Measurements from ENCODE around the gene CCDC148.
"Not testable (repeated sequence)": the region's sequence is repeated elsewhere in the genome, so short reads cannot be mapped to it uniquely, and the experiment has no call there.

The CCDC148 gene

DNA sequence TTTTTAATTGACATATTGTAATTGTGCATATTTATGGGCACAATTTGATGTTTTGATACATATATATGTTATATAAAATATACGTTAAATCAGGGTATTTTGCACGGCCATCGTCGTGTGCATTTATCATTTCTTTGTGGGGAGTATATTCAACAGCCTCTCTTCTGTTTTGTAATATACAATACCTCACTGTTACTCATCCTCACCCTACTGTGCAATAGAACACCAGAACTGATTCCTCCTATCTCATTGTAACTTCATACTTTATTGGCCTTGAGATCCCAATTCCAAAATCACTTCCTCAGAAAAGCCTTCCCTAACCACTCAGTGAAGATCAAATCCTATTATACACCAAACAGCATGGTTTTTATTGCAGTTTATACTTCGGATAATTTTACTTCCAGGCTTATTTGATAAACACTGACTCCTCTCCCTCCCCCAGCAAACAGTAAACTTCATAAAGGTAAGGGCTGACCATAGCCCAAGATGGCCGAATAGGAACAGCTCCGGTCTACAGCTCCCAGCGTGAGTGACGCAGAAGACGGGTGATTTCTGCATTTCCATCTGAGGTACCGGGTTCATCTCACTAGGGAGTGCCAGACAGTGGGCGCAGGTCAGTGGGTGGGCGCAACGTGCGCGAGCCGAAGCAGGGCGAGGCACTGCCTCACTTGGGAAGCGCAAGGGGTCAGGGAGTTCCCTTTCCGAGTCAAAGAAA is 105.6 kb downstream of the CCDC148 start:
- not testable (repeated sequence) for DNase-seq

DNA sequence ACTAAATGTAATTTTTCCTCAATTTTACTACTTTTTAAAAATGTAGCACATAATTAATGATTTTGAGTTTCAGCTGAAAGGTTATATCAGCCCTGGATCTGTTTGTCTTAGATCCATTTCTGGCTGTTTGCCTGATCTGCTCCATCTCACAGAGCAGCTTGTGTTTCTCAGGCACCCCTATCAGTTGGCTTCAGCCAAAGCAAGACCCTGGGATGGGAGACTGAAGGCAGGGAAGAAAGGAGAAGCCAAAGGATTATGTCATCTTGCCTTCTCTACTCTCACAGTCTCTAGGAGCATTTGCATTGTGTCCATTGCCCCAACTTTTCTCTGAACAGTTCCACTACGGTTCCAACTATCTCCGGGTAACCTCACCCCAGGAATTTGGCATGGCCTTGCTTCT is 110.5 kb downstream of the CCDC148 start:
- DNase-seq = no peak

GRCh38 chr2:158339513-158339912 is 117.0 kb downstream of the CCDC148 start:
- DNase-seq = no peak

DNA sequence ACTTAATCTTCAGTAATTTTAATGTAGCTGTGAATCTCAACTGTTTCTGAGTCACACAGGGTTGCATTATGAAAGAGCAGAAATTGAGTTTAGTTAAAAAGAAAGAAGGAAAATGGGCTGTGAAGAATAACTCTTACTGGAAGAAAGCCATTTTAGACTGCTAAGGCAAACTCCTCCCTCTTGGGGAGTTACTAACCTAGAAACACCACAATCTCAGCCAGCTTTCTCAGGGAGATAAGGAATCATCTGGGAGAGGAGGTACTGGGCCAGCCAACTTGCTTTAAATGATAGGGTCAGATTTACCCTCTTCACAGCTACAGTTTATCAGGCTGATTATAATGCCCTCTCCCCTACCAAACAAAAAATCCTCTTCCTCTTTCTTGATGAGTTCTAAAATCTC is 119.5 kb downstream of the CCDC148 start:
- DNase-seq = no peak

DNA sequence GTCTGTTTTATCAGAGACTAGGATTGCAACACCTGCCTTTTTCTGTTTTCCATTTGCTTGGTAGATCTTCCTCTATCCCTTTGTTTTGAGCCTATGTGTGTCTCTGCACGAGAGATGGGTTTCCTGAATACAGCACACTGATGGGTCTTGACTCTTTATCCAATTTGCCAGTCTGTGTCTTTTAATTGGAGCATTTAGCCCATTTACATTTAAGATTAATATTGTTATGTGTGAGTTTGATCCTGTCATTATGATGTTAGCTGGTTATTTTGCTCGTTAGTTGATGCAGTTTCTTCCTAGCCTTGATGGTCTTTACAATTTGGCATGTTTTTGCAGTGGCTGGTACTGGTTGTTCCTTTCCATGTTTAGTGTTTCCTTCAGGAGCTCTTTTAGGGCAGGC is 124.8 kb downstream of the CCDC148 start:
- DNase-seq = not testable (repeated sequence)

DNA sequence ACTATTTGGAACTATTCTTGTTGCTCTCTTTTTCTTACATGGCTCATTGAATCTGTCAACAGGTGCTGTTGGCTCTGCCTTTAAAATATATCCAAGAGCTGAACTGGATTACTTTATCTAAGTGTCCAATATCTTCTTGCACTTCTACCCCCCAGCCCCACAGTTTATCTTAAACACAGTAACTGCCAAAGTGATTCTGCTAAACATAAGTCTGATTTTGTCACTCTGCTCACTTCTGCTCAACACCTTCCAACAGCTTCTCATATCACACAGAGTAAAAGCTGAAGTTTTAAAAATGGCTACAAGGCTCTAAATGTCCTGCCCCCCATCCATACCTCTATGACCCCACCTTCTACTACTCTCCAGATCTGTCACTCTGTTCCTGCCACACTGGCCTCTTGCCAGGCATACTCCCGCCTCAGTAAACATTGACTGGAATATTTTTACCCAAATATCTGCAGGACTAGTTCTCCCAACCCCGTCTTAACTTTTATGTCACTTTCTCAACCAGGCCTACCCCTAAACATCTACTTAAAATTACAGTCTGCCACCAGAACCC is 130.7 kb downstream of the CCDC148 start:
- DNase-seq = no peak

DNA sequence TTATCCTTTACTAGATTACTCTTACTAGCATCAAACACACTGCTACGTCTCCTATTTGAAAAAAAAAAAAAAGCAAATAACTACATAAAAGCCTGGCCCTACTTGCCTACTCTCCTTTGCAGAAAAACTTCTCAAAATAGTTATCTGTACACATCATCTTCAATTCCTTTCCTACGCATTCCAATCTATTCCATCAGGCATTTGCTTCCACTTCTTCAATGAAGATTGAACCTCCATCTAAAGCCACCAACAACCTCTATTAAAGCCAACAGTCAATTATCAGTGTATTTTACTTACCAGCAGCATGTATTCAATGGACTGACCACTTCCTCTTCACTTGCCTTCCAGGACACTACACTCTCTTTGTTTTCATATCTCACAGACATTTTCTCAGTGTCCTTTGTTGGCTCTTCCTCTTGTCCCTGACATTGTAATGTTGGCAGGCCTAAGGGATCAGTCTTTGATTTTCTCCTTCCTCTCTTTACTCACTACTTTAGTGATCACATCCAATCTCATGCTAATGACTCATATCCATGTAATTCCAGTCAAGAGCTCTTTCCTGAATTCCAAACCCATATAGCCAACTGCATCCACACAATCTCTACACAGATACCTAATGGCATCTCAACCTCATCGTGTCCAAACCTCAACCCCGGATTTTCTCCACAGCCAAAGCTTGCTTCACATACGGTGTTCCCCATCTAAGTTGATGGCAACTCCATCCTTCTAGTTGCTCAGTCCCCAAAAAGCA is 131.3 kb downstream of the CCDC148 start:
- DNase-seq = no peak

DNA sequence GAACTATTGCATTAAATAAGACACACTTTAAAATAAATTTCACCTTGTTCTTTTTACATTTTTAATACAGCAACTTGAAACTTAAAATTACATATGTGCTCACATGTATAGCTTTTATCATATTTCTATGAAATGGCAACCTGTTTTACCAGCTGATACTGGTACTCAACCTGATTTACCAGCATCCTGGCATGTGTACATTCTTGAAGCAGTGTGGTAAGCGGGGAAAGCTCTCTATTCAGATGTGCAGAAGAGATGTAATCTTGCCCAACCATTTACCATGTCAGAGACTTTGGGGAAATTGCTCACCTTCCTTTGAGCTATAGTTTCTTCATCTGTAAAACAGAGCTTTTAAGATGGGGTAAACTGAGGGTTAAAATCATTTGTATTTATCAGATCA is 133.2 kb downstream of the CCDC148 start:
- DNase-seq = no peak

- DNase-seq = no peak
Measured at GRCh38 chr2:158321264-158321663, 135.3 kb downstream of the CCDC148 start.

GRCh38 chr2:158319269-158319668 is 137.3 kb downstream of the CCDC148 start:
- no peak for DNase-seq

- no peak for DNase-seq
Measured at GRCh38 chr2:158317642-158318041, 138.9 kb downstream of the CCDC148 start.

GRCh38 chr2:158315803-158316414 is 140.6 kb downstream of the CCDC148 start:
- DNase-seq = no peak

DNA sequence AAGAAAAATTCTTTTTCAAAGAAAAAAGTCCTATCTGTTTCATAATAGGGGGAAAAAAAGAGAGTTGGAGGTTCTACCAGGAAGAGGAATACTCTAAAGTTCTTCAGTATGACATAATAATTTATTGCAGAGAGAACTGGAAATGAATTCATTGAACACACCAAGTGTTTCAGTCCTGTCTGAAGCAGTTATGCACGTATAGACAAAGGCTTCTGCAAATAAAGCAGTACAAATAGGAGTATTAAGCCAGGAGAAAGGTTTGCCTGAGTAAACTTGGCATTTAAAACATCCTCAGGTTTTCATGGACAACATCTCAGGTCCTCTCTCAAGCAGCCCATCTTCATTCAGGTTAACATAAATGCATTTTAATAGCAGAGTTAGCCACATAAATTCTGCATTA is 141.6 kb downstream of the CCDC148 start:
- DNase-seq = no peak

DNA sequence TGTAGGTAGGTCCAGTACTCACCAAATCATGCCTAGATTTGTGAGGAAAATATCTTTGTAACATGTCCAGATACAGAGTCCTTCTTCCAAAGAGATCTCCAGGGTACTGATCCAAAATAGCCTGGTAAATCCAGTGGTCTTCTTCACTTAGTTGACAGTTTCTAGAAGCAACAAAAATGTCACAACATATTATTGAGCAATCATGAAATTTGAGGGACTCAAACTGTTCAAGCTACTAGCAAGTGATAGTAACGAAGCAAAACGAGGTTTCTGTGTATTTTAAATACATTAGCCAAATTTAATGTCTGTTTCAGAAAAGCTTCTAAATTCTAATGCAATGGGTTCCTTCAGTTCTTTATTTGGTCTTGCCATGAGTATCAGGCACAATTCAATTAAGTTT is 142.8 kb downstream of the CCDC148 start:
- DNase-seq = no peak

- no peak for DNase-seq
Measured at GRCh38 chr2:158312981-158313380, 143.6 kb downstream of the CCDC148 start.

DNA sequence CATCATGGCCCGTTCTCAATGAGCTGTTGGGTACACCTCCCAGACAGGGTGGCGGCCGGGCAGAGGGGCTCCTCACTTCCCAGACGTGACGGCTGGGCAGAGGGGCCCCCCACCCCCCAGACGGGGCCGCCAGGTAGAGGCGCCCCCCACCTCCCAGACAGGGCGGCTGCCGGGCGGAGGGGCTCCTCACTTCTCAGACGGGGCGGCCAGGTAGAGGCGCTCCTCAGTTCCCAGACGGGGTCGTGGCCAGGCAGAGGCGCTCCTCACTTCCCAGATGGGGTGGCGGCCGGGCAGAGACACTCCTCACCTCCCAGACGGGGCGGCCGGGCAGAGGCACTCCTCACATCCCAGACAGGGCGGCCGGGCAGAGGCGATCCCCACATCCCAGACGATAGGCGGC is 146.1 kb downstream of the CCDC148 start:
- not testable (repeated sequence) for DNase-seq

DNA sequence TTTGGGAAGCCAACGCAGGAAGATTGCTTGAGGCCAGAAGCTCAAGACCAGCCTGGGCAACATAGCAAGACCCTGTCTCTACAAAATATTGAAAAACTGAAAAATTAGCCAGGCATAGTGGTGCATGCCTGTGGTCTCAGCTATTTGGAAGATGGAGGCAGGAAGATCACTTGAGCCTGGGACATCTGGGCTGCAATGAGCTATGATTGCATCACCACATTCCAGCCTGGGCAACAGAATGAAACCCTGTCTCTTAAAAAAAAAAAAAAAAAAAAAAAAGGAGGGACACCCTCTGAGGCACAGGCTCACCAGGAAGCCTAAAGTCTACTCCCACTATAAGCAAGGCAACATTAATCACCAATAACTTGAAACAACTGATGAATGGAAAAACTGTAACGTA is 151.1 kb downstream of the CCDC148 start:
- DNase-seq = no peak

DNA sequence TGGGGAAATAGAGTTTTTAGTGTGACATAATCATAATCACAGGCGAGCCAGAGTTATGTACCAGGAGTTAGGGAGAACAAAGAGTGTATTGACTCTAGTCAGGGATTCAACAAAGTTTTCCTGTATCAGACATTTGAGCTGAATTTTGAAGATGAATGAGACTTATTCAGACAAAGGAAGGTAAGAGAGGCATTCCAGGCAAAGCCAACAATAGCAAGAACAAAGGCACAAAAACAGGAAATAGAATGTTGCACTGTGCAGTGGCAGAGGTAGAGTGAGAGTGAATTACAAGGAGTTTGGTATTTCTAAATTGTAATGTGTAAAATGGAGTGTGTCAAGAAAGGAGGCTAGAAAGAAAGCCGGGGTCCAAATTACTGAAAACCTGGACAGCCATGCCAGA is 156.2 kb downstream of the CCDC148 start:
- DNase-seq = no peak

DNA sequence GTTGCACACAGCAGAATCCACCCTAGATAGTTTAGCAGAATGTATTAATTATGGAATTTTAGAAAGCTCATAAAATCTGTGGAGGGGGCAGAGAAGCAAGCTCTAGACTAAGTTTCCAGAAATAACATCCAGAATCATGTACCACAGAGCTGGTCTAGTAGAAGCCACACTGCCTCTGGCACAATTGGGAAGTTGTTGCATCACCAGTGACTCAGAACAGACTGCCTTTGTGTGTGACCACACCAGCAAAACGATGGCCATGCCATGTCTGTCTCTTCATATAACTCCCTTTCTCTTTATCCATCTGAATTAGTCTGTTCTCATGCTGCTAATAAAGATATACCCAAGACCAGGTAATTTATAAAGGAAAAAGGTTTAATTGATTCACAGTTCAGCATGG is 158.9 kb downstream of the CCDC148 start:
- no peak for DNase-seq

DNA sequence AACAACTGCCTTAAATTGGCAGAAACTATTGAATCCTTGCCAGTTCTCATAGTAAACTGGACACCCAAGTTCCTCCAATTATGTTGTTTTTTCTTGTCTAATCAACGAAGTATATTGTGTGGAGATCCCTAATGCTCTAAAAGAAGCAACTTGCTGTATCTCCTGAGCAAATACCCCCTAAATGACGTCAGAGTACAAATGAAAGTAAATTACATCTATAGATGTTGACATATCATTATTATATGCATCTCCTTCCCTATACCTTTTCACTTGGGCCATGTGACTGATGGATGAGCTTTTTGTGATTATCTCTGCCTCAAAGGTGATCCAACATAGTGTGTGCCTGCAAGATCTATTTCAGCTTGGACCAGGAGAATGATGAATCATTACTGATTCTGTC is 159.4 kb downstream of the CCDC148 start:
- DNase-seq = no peak

DNA sequence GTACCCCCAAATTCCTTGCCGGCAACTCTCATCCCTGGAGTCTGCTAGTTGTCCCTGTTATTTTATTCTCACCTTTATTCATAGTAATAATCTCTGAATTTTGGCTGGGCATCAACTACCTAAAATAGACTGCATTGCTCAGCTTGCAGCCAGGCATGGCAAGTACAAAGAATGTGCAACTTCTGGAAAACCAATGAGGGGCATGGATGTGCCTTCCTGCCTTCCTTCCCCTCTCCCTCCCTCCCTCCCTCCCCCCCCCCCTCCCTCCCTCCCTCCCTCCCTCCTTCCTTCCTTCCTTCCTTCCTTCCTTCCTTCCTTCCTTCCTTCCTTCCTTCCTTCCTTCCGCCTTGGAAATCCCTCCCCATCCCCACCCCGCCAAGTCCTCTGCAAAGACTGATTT is 162.8 kb downstream of the CCDC148 start:
- no peak for DNase-seq

DNA sequence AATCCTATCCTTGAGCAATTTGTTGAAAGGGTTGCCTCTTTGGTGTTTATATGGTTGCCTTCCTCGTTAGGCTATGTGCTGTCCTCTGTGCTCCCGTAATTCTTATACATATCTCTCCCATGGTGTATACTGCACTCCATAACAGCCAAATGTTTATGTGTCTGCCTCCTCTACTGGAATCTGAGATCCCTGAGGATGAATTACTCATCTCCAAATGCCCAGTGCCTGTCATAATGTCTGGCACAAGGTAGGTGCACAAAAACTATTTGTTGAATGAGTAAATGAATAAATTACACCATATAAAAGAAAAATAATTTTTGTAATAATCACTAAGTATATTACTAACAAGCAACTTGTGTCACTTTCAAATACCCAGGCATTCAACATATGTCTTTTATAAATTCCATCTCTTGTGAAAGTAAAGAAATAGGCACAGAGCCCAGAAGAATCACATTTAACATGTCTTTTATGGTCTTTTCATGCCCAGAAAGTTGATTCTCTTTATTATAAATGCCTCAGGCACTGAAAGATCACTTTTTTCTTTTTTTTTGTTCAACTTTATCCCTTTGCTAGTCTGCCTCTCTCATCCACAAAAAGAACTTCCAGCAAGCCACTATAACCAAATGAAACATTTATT is 164.9 kb downstream of the CCDC148 start:
- DNase-seq = no peak

DNA sequence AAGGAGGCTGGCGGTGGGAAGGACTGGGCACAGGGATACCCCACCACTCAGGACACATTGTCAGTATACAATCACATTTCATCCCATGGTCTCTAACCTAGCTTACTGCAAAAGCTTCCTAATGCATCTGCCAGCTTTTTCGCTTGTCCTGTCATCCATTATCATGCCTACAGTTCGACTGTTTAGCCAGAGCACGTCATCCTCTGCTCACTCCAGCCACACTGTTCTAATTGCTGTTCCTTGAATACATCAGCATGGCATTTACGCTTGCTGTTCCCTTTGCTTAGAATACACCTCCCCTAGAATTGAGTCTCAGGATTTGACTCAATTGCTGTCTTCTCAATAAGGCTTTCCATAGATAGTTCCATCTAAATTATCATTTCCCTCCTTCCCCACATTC is 166.3 kb downstream of the CCDC148 start:
- no peak for DNase-seq

Data from activated T-cell treated with anti-CD3 and anti-CD28 coated beads, Interleukin-2, amount 50 U/mL, for 48 hours (primary cell).